C1 segment of cervical spinal cord (tissue), 14 donors: ENCODE results near the gene VAMP5.
"Not testable (repeated sequence)": the region's sequence is repeated elsewhere in the genome, so short reads cannot be mapped to it uniquely, and the experiment has no call there.

Experiments used
- DNase-seq, 14 donors: peaks; one replicate each; lab custom pipeline; 2025; lab: John Stamatoyannopoulos, UW

The VAMP5 gene

GRCh38 chr2:85583667-85584353 is 421 bp upstream of the VAMP5 start:
- DNase-seq: no peak

- DNase-seq: peak in 1 of 14 donors; percentile 48
Measured at GRCh38 chr2:85584857-85585780, 888 bp downstream of the VAMP5 start.

GRCh38 chr2:85585781-85586105 is 1.5 kb downstream of the VAMP5 start:
- peak in 1 of 14 donors; percentile 44 for DNase-seq

- DNase-seq: no peak
Measured at GRCh38 chr2:85588236-85588635, 4.0 kb downstream of the VAMP5 start.

- no peak for DNase-seq
Measured at GRCh38 chr2:85588645-85589044, 4.4 kb downstream of the VAMP5 start.

GRCh38 chr2:85589181-85589580 is 5.0 kb downstream of the VAMP5 start:
- DNase-seq: peak in 2 of 14 donors; percentile 17 to 21

- peak in 3 of 14 donors; percentile 22 to 60 (median 32) for DNase-seq
Measured at GRCh38 chr2:85589982-85590791, 6.0 kb downstream of the VAMP5 start.

- DNase-seq: no peak
Measured at GRCh38 chr2:85590950-85591349, 6.7 kb downstream of the VAMP5 start.

- DNase-seq: no peak
Measured at GRCh38 chr2:85591563-85591962, 7.3 kb downstream of the VAMP5 start.

- not testable (repeated sequence) for DNase-seq
Measured at GRCh38 chr2:85592299-85592698, 8.1 kb downstream of the VAMP5 start.

- DNase-seq: no peak
Measured at GRCh38 chr2:85593023-85593422, 8.8 kb downstream of the VAMP5 start.

GRCh38 chr2:85594715-85595300 is 10.6 kb downstream of the VAMP5 start:
- no peak for DNase-seq

GRCh38 chr2:85595301-85596025 is 11.2 kb downstream of the VAMP5 start, which contains the start of gene RNF181:
Gene RNF181, plus strand, starts transcription at chr2:85595745. Its CDS starts 19 bp downstream, at chr2:85595764.
- DNase-seq: peak; percentile 67 to 99 (median 96)

GRCh38 chr2:85596026-85596333 is 11.7 kb downstream of the VAMP5 start:
- no peak for DNase-seq

- no peak for DNase-seq
Measured at GRCh38 chr2:85596486-85597143, 12.4 kb downstream of the VAMP5 start.

- DNase-seq: no peak
Measured at GRCh38 chr2:85597241-85597640, 13.0 kb downstream of the VAMP5 start.

- DNase-seq: no peak
Measured at GRCh38 chr2:85598594-85599340, 14.5 kb downstream of the VAMP5 start.

- DNase-seq: no peak
Measured at GRCh38 chr2:85599468-85600234, 15.4 kb downstream of the VAMP5 start.

- no peak for DNase-seq
Measured at GRCh38 chr2:85600235-85600575, 16.0 kb downstream of the VAMP5 start.
